NCI-H1048 (cell line): ENCODE data around the gene SHCBP1L.

Experiments used
- DNase-seq: peaks from one replicate; lab custom pipeline; 2025; lab: John Stamatoyannopoulos, UW

SHCBP1L gene

GRCh38 chr1:182890927-182891610, 61.9 kb downstream of the SHCBP1L start:
- no peak for DNase-seq

GRCh38 chr1:182889997-182890396, 63.0 kb downstream of the SHCBP1L start:
- no peak for DNase-seq

GRCh38 chr1:182888736-182889531, 64.0 kb downstream of the SHCBP1L start:
- no peak for DNase-seq

GRCh38 chr1:182886985-182887384, 66.0 kb downstream of the SHCBP1L start:
- no peak for DNase-seq

GRCh38 chr1:182885591-182885990, 67.4 kb downstream of the SHCBP1L start:
- no peak for DNase-seq

- DNase-seq, result no peak
Measured at GRCh38 chr1:182884872-182885271, 68.1 kb downstream of the SHCBP1L start.

- DNase-seq, result no peak
Measured at GRCh38 chr1:182877842-182878241, 75.1 kb downstream of the SHCBP1L start.

- no peak for DNase-seq
Measured at GRCh38 chr1:182877331-182877730, 75.6 kb downstream of the SHCBP1L start.

- DNase-seq, result no peak
Measured at GRCh38 chr1:182875889-182876288, 77.1 kb downstream of the SHCBP1L start.

GRCh38 chr1:182872881-182873280, 80.1 kb downstream of the SHCBP1L start:
- no peak for DNase-seq

- DNase-seq, result no peak
Measured at GRCh38 chr1:182869241-182869666, 83.7 kb downstream of the SHCBP1L start.

- DNase-seq, result no peak
Measured at GRCh38 chr1:182867861-182868260, 85.1 kb downstream of the SHCBP1L start.

- DNase-seq, result no peak
Measured at GRCh38 chr1:182863940-182864339, 89.0 kb downstream of the SHCBP1L start.

- DNase-seq, result no peak
Measured at GRCh38 chr1:182862827-182863226, 90.1 kb downstream of the SHCBP1L start.

GRCh38 chr1:182861994-182862393, 91.0 kb downstream of the SHCBP1L start:
- no peak for DNase-seq

- no peak for DNase-seq
Measured at GRCh38 chr1:182860658-182861057, 92.3 kb downstream of the SHCBP1L start.

- no peak for DNase-seq
Measured at GRCh38 chr1:182857212-182857611, 95.8 kb downstream of the SHCBP1L start.

GRCh38 chr1:182855911-182856310, 97.1 kb downstream of the SHCBP1L start:
- no peak for DNase-seq

- no peak for DNase-seq
Measured at GRCh38 chr1:182851825-182852224, 101.1 kb downstream of the SHCBP1L start.

- DNase-seq, result no peak
Measured at GRCh38 chr1:182850319-182850718, 102.6 kb downstream of the SHCBP1L start.
